ENCODE measurements around the gene RRAGD.

The RRAGD gene

GRCh38 chr6:89385156-89385667 is 26.9 kb downstream of the RRAGD start:
- in situ Hi-C loops (cut with HindIII; ENCODE audit: low sequenced_read_pairs) = no loop called here
- no peak for TF ChIP-seq CTCF (IDR thresholded peaks at IDR 0.05; ENCODE audit: low read depth, low read length)
- peak; percentile 40 for DNase-seq (ENCODE audit: low read depth, low spot score)
- no peak overlapping the region for H3K4me3 ChIP-seq (ENCODE audit: low read depth, low read length)

GRCh38 chr6:89381031-89381430 is 31.0 kb downstream of the RRAGD start:
- in situ Hi-C loops (cut with HindIII; ENCODE audit: low sequenced_read_pairs) = no loop called here
- DNase-seq (ENCODE audit: low read depth, low spot score) = no peak
- no peak for TF ChIP-seq CTCF (IDR thresholded peaks at IDR 0.05; ENCODE audit: low read depth, low read length)
- H3K4me3 ChIP-seq (ENCODE audit: low read depth, low read length) = no peak overlapping the region

GRCh38 chr6:89379281-89379680 is 32.8 kb downstream of the RRAGD start:
- TF ChIP-seq CTCF (IDR thresholded peaks at IDR 0.05; ENCODE audit: low read depth, low read length) = no peak
- in situ Hi-C loops (cut with HindIII; ENCODE audit: low sequenced_read_pairs) = no loop called here
- DNase-seq (ENCODE audit: low read depth, low spot score) = no peak
- no peak overlapping the region for H3K4me3 ChIP-seq (ENCODE audit: low read depth, low read length)

- in situ Hi-C loops (cut with HindIII; ENCODE audit: low sequenced_read_pairs) = no loop called here
- DNase-seq (ENCODE audit: low read depth, low spot score) = no peak
- H3K4me3 ChIP-seq (ENCODE audit: low read depth, low read length) = no peak overlapping the region
- no peak for TF ChIP-seq CTCF (IDR thresholded peaks at IDR 0.05; ENCODE audit: low read depth, low read length)
These were observed 33.4 kb downstream of the RRAGD start for GRCh38 chr6:89378628-89379027.

GRCh38 chr6:89375427-89376267 is 36.4 kb downstream of the RRAGD start:
- in situ Hi-C loops (cut with HindIII; ENCODE audit: low sequenced_read_pairs) = no loop called here
- H3K4me3 ChIP-seq (ENCODE audit: low read depth, low read length) = no peak overlapping the region
- TF ChIP-seq CTCF (IDR thresholded peaks at IDR 0.05; ENCODE audit: low read depth, low read length) = peak; percentile 16
- DNase-seq (ENCODE audit: low read depth, low spot score) = no peak

GRCh38 chr6:89372506-89372901 is 39.6 kb downstream of the RRAGD start:
- DNase-seq (ENCODE audit: low read depth, low spot score) = no peak
- TF ChIP-seq CTCF (IDR thresholded peaks at IDR 0.05; ENCODE audit: low read depth, low read length) = no peak
- H3K4me3 ChIP-seq (ENCODE audit: low read depth, low read length) = no peak overlapping the region
- in situ Hi-C loops (cut with HindIII; ENCODE audit: low sequenced_read_pairs) = no loop called here

Data from astrocyte of the spinal cord (primary cell).